ENCODE data around the gene SPIRE1.

DNA sequence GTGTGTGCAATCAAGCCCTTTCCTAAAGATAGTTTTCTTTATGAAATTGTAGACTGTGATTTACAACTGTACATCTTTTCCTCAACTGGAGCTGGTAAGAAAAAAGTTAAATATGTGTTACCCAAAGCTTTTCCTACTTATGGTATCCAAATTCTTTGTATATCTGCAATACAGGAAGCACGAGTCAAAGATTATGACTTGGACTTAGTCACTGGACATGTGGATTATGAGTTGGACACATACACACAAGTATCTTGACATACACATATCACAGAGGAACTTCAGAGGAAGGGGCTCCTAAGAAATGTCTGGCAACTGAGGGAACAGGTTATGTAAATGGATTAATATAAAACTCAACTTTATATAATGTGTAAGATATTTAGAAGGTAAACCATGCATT, 215.0 kb downstream of the SPIRE1 start:
- TF ChIP-seq GATA2 (IDR thresholded peaks at IDR 0.05; ENCODE audit: low read depth, low read length) (no peak), GATA3 (IDR thresholded peaks at IDR 0.05; ENCODE audit: low read depth, low read length) (no peak)
